Choroid plexus epithelial cell (primary cell): ENCODE data around the gene CALD1.

Experiments used
- DNase-seq: peaks from one replicate; pipeline ENCODE4 v3.0.0-alpha.2; 2010; ENCODE audit warnings: low read depth
- H3K4me3 ChIP-seq: 2 replicates; pipeline ENCODE4 v1.5.1; 2011; ENCODE audit warnings: low read depth, mild to moderate bottlenecking, control low read depth, low read length, moderate library complexity
- TF ChIP-seq, protein P1 (sequence below): conservative IDR thresholded peaks from 2 replicates; pipeline ENCODE4 v1.5.1; 2011; ENCODE audit warnings: low read depth, mild to moderate bottlenecking, control low read depth, inconsistent platforms, low read length, moderate library complexity

CALD1 gene

DNA sequence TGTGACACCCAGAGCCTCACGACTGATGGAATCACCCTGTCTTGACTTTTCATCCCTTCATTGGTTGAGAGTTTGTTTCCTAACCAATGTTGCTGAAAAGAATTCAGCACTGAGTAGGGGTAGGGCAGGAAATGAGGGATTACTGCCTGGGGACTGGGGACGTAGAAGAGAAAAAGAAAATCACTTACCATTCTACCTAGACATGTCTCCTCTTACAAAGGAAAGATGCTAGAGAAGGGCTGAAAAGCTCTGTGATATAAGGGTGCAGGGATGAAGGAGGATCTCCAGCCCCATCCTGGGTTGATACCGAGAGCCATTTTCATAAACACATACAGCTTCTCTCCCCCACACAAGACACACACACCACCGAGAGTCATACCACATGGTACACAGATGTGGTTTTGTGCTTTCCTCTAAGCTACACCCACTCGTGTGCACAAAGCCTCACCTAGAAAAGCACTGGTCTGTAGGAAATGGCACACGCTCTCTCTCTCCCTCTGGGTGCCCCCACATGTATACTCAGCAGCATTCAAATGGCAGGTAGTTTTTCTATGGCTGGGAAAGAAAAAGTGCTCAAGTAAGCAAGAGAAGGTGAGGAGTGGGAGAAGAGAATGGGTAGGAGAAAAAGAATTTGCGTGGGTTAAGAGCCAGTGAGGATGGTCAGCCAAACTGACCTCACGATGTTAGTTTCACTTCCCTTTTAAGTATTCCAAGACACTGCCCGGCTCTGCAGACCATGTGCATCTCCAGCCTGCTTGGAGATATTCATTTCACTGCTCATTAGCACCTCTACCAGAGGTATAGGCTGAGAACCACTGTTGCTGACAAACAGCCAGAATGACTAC lies 85.8 kb downstream of the CALD1 start:
- H3K4me3 ChIP-seq, result peak overlapping the region; percentile 2
- peak; percentile 69 for DNase-seq
- TF ChIP-seq, protein P1, sequence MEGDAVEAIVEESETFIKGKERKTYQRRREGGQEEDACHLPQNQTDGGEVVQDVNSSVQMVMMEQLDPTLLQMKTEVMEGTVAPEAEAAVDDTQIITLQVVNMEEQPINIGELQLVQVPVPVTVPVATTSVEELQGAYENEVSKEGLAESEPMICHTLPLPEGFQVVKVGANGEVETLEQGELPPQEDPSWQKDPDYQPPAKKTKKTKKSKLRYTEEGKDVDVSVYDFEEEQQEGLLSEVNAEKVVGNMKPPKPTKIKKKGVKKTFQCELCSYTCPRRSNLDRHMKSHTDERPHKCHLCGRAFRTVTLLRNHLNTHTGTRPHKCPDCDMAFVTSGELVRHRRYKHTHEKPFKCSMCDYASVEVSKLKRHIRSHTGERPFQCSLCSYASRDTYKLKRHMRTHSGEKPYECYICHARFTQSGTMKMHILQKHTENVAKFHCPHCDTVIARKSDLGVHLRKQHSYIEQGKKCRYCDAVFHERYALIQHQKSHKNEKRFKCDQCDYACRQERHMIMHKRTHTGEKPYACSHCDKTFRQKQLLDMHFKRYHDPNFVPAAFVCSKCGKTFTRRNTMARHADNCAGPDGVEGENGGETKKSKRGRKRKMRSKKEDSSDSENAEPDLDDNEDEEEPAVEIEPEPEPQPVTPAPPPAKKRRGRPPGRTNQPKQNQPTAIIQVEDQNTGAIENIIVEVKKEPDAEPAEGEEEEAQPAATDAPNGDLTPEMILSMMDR, result no peak

DNA sequence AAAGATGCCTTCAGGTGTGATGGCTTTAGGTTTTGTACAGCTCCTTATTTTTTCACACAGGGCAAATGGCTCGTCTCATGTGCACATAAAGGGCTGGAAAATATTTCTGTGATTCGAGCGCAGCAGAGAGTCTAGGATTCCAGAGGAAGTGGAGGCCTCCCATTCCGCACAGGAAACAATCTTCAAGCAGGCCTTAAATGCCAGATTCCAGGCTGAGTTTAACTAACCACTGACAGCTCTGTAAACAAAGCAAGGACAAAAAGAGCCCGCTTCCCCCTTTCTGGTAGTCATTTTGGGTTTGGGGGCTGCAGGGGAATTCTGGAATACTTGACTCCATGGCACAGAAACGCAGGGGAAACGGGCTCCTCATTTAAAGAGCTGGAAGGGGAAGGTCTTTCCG lies 87.2 kb downstream of the CALD1 start:
- TF ChIP-seq, protein P1, result no peak
- DNase-seq, result peak; percentile 77
- H3K4me3 ChIP-seq, result no peak overlapping the region

DNA sequence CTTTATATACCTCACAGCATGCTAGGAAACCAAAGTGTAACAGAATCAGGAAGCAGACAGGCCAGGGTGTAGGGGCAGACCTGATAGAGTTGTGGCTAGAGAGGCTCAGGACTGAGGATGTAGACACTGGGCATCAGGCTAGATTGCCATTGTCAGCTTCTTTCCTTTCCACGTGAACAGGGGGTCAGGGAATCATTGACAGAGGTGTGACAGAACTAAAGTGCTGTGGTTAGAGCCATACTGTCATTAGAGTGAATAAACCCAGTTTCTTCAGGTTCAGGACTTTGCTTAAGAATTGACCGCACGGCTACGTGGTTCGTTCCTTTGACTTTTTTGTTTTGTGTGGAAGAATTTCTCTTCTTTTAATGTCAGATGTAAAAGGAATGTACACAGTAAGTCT lies 90.7 kb downstream of the CALD1 start:
- H3K4me3 ChIP-seq, result no peak overlapping the region
- TF ChIP-seq, protein P1, result no peak
- DNase-seq, result no peak

DNA sequence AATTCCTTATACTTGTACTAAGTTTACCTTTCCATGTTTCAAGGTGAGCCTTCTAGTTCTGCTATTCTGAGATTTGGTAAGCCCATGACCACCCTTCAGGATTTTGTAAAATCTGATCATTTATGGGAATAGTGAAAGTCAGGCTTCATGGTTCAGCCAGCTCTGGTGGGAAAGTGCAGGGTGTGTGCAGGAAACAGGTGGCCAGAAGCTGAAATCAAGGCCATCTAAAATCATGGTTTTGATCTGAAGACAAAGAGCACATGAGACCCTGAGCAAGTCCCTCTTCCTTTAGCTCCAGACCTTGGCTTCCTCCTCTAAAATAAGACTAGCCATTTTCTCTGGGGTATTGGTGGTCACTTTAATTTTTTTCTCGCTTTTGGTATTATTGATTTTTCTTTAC lies 91.3 kb downstream of the CALD1 start:
- DNase-seq, result no peak
- no peak overlapping the region for H3K4me3 ChIP-seq
- TF ChIP-seq, protein P1, result no peak

DNA sequence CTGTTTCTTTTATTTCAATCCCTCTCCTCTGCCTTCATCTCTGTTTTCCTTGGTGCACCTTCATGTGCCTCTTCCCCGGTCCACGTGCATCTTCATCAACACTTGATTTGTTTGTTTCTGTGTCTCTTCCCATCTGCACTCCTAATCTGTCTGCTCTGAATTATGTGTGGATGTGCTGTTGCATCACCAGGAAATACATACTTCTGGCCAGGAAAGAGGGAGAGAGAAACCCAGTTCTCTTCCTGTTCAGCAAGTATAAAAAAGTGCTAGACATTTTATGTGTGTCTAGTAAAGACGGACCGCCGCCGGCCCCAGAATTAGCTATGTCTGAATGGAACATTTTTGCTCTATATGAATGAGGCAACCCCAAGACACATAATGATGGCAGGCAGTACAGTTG lies 93.8 kb downstream of the CALD1 start:
- no peak overlapping the region for H3K4me3 ChIP-seq
- peak; percentile 72 for DNase-seq
- TF ChIP-seq, protein P1, result no peak

DNA sequence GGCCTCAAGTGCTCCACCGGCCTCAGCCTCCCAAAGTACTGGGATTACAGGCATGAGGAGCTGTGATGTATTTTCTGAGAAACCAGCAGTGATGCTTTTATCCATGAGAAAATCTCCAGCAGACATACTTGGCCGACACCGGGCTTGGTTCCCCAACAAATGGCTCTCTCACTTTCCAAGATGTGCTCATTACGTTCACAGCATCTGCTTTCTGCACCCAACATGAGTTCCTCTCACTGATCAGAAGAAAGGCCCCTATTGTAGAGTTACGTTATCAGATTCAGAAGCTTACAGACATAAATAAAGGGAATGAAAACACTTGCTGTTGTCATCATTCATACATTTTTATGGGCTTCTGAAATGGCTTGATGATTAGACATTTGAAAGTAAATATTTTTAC lies 95.0 kb downstream of the CALD1 start:
- TF ChIP-seq, protein P1, result no peak
- H3K4me3 ChIP-seq, result no peak overlapping the region
- no peak for DNase-seq

DNA sequence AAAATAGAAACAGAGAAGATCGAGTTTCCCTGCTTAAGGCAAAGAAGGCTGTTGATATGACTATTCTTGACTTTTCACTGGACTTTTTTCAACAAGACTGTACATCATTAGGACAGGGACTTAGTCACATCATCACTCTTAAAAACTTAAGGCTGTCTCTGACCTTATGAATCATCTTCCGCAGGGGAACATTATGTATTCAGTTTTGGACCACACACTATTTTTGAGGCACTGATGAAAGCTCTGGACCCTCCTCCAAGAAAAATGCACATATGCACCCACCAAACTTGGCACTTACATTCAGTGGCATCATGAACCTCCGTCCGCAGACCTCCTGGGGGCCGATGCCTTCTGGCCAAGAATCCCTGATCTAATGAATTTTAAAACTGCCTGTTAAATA lies 96.4 kb downstream of the CALD1 start:
- DNase-seq, result peak; percentile 86
- H3K4me3 ChIP-seq, result no peak overlapping the region
- TF ChIP-seq, protein P1, result no peak
